Osteocyte (in vitro differentiated cells): ENCODE data around the gene FAP. TPM values are rescaled to one million over a fixed set of nuclear protein-coding genes. Genes with fewer than 3 reads are reported as not detected.

Experiments
- DNase-seq: peaks from one replicate; pipeline ENCODE4 v3.0.0; 2021; ENCODE audit warnings: mixed read lengths; ENCODE audit not compliant: unreplicated experiment; ENCODE audit errors: extremely low spot score
- H3K27ac Mint-ChIP-seq: one replicate; pipeline ENCODE4 v1.8.0; 2021; ENCODE audit warnings: mild to moderate bottlenecking, mixed read lengths; ENCODE audit not compliant: unreplicated experiment
- H3K27me3 Mint-ChIP-seq: one replicate; pipeline ENCODE4 v1.8.0; 2021; ENCODE audit warnings: mixed read lengths; ENCODE audit not compliant: unreplicated experiment
- H3K36me3 Mint-ChIP-seq: one replicate; pipeline ENCODE4 v1.8.0; 2021; ENCODE audit warnings: mixed read lengths; ENCODE audit not compliant: unreplicated experiment
- H3K4me1 Mint-ChIP-seq: one replicate; pipeline ENCODE4 v1.8.0; 2021; ENCODE audit warnings: mixed read lengths; ENCODE audit not compliant: unreplicated experiment
- H3K4me3 Mint-ChIP-seq: one replicate; pipeline ENCODE4 v1.8.0; 2021; ENCODE audit warnings: mild to moderate bottlenecking, moderate library complexity, mixed read lengths; ENCODE audit not compliant: unreplicated experiment
- H3K9me3 Mint-ChIP-seq: one replicate; pipeline ENCODE4 v1.8.0; 2021; ENCODE audit warnings: mixed read lengths; ENCODE audit not compliant: unreplicated experiment
- CTCF ChIP-seq: fragments of 200-600 bp; sonication (generic); IDR thresholded peaks from 2 replicates; pipeline ENCODE4 v1.5.0; 2021; ENCODE audit warnings: antibody characterized with exemption, mild to moderate bottlenecking, moderate library complexity
- total RNA-seq: library from RNA; stranded (reverse); gene quantifications from 2 replicates; pipeline ENCODE4 v1.2.1, GENCODE V29; 2021

The FAP gene
- total RNA-seq, 1 donor from 2014 or later: 38.1 TPM

GRCh38 chr2:162211732-162212131, 31.5 kb downstream of the FAP start:
- Mint-ChIP-seq H3K27ac (no peak overlapping the region), H3K4me1 (peaks cover 18% of the 10 kb centered on the region), H3K4me3 (no peak overlapping the region), H3K27me3 (no peaks in the 10 kb centered on the region), H3K9me3 (peaks cover 3% of the 10 kb centered on the region), H3K36me3 (peaks cover 31% of the 10 kb centered on the region)
- no peak for TF ChIP-seq CTCF
- DNase-seq: no peak

GRCh38 chr2:162210385-162210784, 32.9 kb downstream of the FAP start:
- H3K4me3 Mint-ChIP-seq: no peak overlapping the region

GRCh38 chr2:162202203-162202602, 41.0 kb downstream of the FAP start:
- H3K27me3 Mint-ChIP-seq: no peaks in the 10 kb centered on the region
- no peak overlapping the region for H3K27ac Mint-ChIP-seq
- peaks cover 30% of the 10 kb centered on the region for H3K4me1 Mint-ChIP-seq
- no peak for DNase-seq
- H3K4me3 Mint-ChIP-seq: no peak overlapping the region
- H3K36me3 Mint-ChIP-seq: peaks cover 19% of the 10 kb centered on the region
- H3K9me3 Mint-ChIP-seq: no peaks in the 10 kb centered on the region
- TF ChIP-seq CTCF: no peak

More at GRCh38 chr2:162210385-162210784, 32.9 kb downstream of the FAP start:
- peaks cover 18% of the 10 kb centered on the region for H3K4me1 Mint-ChIP-seq
- peaks cover 21% of the 10 kb centered on the region for H3K36me3 Mint-ChIP-seq
- peak overlapping the region; percentile 4 for H3K27ac Mint-ChIP-seq
- TF ChIP-seq CTCF: no peak
- H3K27me3 Mint-ChIP-seq: no peaks in the 10 kb centered on the region
- DNase-seq: no peak
- H3K9me3 Mint-ChIP-seq: peaks cover 3% of the 10 kb centered on the region

- DNase-seq: no peak
- H3K36me3 Mint-ChIP-seq: peaks cover 17% of the 10 kb centered on the region
- no peak for TF ChIP-seq CTCF
- no peaks in the 10 kb centered on the region for H3K27me3 Mint-ChIP-seq
- H3K27ac Mint-ChIP-seq: no peak overlapping the region
- H3K9me3 Mint-ChIP-seq: no peaks in the 10 kb centered on the region
- H3K4me1 Mint-ChIP-seq: peaks cover 46% of the 10 kb centered on the region
- H3K4me3 Mint-ChIP-seq: no peak overlapping the region
Observed at GRCh38 chr2:162200636-162201035, 42.6 kb downstream of the FAP start.

- TF ChIP-seq CTCF: no peak
- Mint-ChIP-seq H3K27me3 (no peaks in the 10 kb centered on the region), H3K4me3 (no peak overlapping the region), H3K36me3 (peaks cover 17% of the 10 kb centered on the region), H3K27ac (peak overlapping the region; percentile 23), H3K9me3 (no peaks in the 10 kb centered on the region), H3K4me1 (peaks cover 50% of the 10 kb centered on the region)
- no peak for DNase-seq
Observed at GRCh38 chr2:162199913-162200312, 43.3 kb downstream of the FAP start.
